H9 (cell line): ENCODE data around the gene CHRM4. TPM values are rescaled to one million over a fixed set of nuclear protein-coding genes. Genes with fewer than 3 reads are reported as not detected.

Experiments used
- DNase-seq: peaks from one replicate; pipeline ENCODE4 v3.0.0-alpha.2; 2017
- H2AFZ ChIP-seq: one replicate; pipeline ENCODE4 v1.6.1; 2013; ENCODE audit warnings: mild to moderate bottlenecking, low read length, control low read depth, moderate library complexity
- H2AK5ac ChIP-seq: 2 replicates; pipeline ENCODE4 v1.6.1; 2013; ENCODE audit warnings: low read length, control low read depth, mixed read lengths; ENCODE audit not compliant: insufficient read length
- H2BK120ac ChIP-seq: one replicate; pipeline ENCODE4 v1.6.1; 2013; ENCODE audit warnings: low read depth, mild to moderate bottlenecking, low read length, control low read depth, inconsistent platforms; ENCODE audit not compliant: poor library complexity, severe bottlenecking
- H2BK12ac ChIP-seq: 2 replicates; pipeline ENCODE4 v1.6.1; 2013; ENCODE audit warnings: low read length, control low read depth, mixed read lengths, low read depth; ENCODE audit not compliant: insufficient read length
- H2BK15ac ChIP-seq: 2 replicates; pipeline ENCODE4 v1.6.1; 2013; ENCODE audit warnings: low read depth, low read length, control low read depth
- H2BK20ac ChIP-seq: one replicate; pipeline ENCODE4 v1.6.1; 2013; ENCODE audit warnings: low read depth, mild to moderate bottlenecking, low read length, control low read depth, inconsistent platforms; ENCODE audit not compliant: poor library complexity, severe bottlenecking
- H2BK5ac ChIP-seq: 2 replicates; pipeline ENCODE4 v1.6.1; 2013; ENCODE audit warnings: low read length, control low read depth, mixed read lengths; ENCODE audit not compliant: insufficient read length
- H3K14ac ChIP-seq: 2 replicates; pipeline ENCODE4 v1.6.1; 2013; ENCODE audit warnings: low read length, control low read depth; ENCODE audit not compliant: insufficient read depth
- H3K18ac ChIP-seq: 2 replicates; pipeline ENCODE4 v1.6.1; 2013; ENCODE audit warnings: low read depth, mild to moderate bottlenecking, mixed read lengths, low read length, control low read depth; ENCODE audit not compliant: insufficient read length
- H3K23ac ChIP-seq: 2 replicates; pipeline ENCODE4 v1.6.1; 2013; ENCODE audit warnings: low read length, control low read depth, mixed read lengths, low read depth; ENCODE audit not compliant: insufficient read length
- H3K23me2 ChIP-seq: 2 replicates; pipeline ENCODE4 v1.6.1; 2013; ENCODE audit warnings: low read depth, mild to moderate bottlenecking, mixed read lengths, low read length, control low read depth; ENCODE audit not compliant: insufficient read length, poor library complexity, severe bottlenecking
- H3K27ac ChIP-seq: 2 replicates; pipeline ENCODE4 v1.5.1; 2013; ENCODE audit warnings: low read length, control low read depth, mixed read lengths, low read depth; ENCODE audit not compliant: insufficient read length
- H3K27me3 ChIP-seq: 2 replicates; pipeline ENCODE4 v1.6.1; 2013; ENCODE audit warnings: low read length, control low read depth, inconsistent platforms; ENCODE audit not compliant: insufficient read depth
- H3K4ac ChIP-seq: 2 replicates; pipeline ENCODE4 v1.6.1; 2013; ENCODE audit warnings: low read depth, mild to moderate bottlenecking, control low read depth, inconsistent platforms, low read length, moderate library complexity
- H3K4me1 ChIP-seq: 2 replicates; pipeline ENCODE4 v1.6.1; 2013; ENCODE audit warnings: low read length, control low read depth, inconsistent platforms; ENCODE audit not compliant: insufficient read depth
- H3K4me2 ChIP-seq: 2 replicates; pipeline ENCODE4 v1.6.1; 2013; ENCODE audit warnings: low read length, control low read depth, mixed read lengths; ENCODE audit not compliant: insufficient read length, insufficient read depth
- H3K56ac ChIP-seq: 2 replicates; pipeline ENCODE4 v1.6.1; 2013; ENCODE audit warnings: low read depth, mild to moderate bottlenecking, mixed read lengths, low read length, control low read depth; ENCODE audit not compliant: insufficient read length
- H3K79me1 ChIP-seq: 2 replicates; pipeline ENCODE4 v1.6.1; 2013; ENCODE audit warnings: low read depth, mild to moderate bottlenecking, moderate library complexity, low read length, control low read depth, inconsistent platforms; ENCODE audit not compliant: insufficient read depth, poor library complexity, severe bottlenecking
- H3K79me2 ChIP-seq: 2 replicates; pipeline ENCODE4 v1.6.1; 2013; ENCODE audit warnings: low read length, control low read depth, inconsistent platforms; ENCODE audit not compliant: insufficient read depth
- H3K9ac ChIP-seq: 2 replicates; pipeline ENCODE4 v1.6.1; 2013; ENCODE audit warnings: low read length, control low read depth, mixed read lengths; ENCODE audit not compliant: insufficient read length; ENCODE audit errors: extremely low read depth
- H3K9me3 ChIP-seq: one replicate; pipeline ENCODE4 v1.6.1; 2013; ENCODE audit warnings: low read depth, low read length, inconsistent platforms; ENCODE audit not compliant: control insufficient read depth
- H3T11ph ChIP-seq: one replicate; pipeline ENCODE4 v1.6.1; 2013; ENCODE audit warnings: mild to moderate bottlenecking, low read length, control low read depth, inconsistent platforms
- H4K20me1 ChIP-seq: one replicate; pipeline ENCODE4 v1.6.1; 2013; ENCODE audit not compliant: control insufficient read depth, insufficient read length, insufficient read depth
- H4K5ac ChIP-seq: 2 replicates; pipeline ENCODE4 v1.6.1; 2013; ENCODE audit warnings: low read depth, mild to moderate bottlenecking, mixed read lengths, low read length, control low read depth; ENCODE audit not compliant: insufficient read length
- H4K8ac ChIP-seq: replicated peaks from 2 replicates; pipeline ENCODE4 v1.6.1; 2013; ENCODE audit warnings: low read length, control low read depth, mixed read lengths, low read depth; ENCODE audit not compliant: insufficient read length
- H4K91ac ChIP-seq: 2 replicates; pipeline ENCODE4 v1.6.1; 2013; ENCODE audit warnings: low read depth, mild to moderate bottlenecking, moderate library complexity, mixed read lengths, low read length, control low read depth; ENCODE audit not compliant: insufficient read length
- H3K27ac Mint-ChIP-seq, 3 experiments: 2 replicates in 2 of 3; 3 replicates in 1 of 3; pipeline ENCODE4 v1.8.0; 2020 to 2021; ENCODE audit warnings: mixed read lengths in 3 of 3, mild to moderate bottlenecking in 1 of 3, moderate library complexity in 1 of 3
- H3K27me3 Mint-ChIP-seq: 2 replicates; pipeline ENCODE4 v1.8.0; 2021; ENCODE audit warnings: low read depth, mild to moderate bottlenecking, moderate library complexity, mixed read lengths
- H3K36me3 Mint-ChIP-seq, 3 experiments: 2 replicates in 2 of 3; 3 replicates in 1 of 3; pipeline ENCODE4 v1.8.0; 2020 to 2021; ENCODE audit warnings: low read depth in 3 of 3, mixed read lengths in 3 of 3; ENCODE audit not compliant: insufficient read depth in 1 of 3
- H3K4me1 Mint-ChIP-seq, 2 experiments: 2 replicates each; pipeline ENCODE4 v1.8.0; 2020; ENCODE audit warnings: mixed read lengths in 2 of 2
- H3K4me3 Mint-ChIP-seq, 2 experiments: 2 replicates in 1 of 2; 3 replicates in 1 of 2; pipeline ENCODE4 v1.8.0; 2020 to 2021; ENCODE audit warnings: mild to moderate bottlenecking in 2 of 2, mixed read lengths in 2 of 2, moderate library complexity in 1 of 2
- H3K9me3 Mint-ChIP-seq, 2 experiments: 2 replicates in 1 of 2; 3 replicates in 1 of 2; pipeline ENCODE4 v1.8.0; 2020; ENCODE audit warnings: mild to moderate bottlenecking in 2 of 2, mixed read lengths in 2 of 2, moderate library complexity in 1 of 2
- WGBS: extraction: QIAGEN DNeasy Blood & Tissue Kit; methylation state at CpG from one replicate; pipeline ENCODE4 v1.1.7; 2013; ENCODE audit warnings: missing lambda C conversion rate, low lambda C conversion rate, mixed read lengths; ENCODE audit not compliant: insufficient read length; ENCODE audit errors: extremely low coverage; 5-methylcytosine and 5-hydroxymethylcytosine counted together
- total RNA-seq: library from RNA; stranded (reverse); gene quantifications from 2 replicates; pipeline ENCODE4 v1.2.1, GENCODE V29; 2021
- TF ChIP-seq, protein P1 (sequence below): fragments of 200-600 bp; sonication (generic); conservative IDR thresholded peaks from 3 replicates; pipeline ENCODE4 v1.8.0; 2021; ENCODE audit warnings: antibody characterized with exemption, mild to moderate bottlenecking

The CHRM4 gene
- total RNA-seq, 1 experiment from 2014 or later: 1.0 TPM

DNA sequence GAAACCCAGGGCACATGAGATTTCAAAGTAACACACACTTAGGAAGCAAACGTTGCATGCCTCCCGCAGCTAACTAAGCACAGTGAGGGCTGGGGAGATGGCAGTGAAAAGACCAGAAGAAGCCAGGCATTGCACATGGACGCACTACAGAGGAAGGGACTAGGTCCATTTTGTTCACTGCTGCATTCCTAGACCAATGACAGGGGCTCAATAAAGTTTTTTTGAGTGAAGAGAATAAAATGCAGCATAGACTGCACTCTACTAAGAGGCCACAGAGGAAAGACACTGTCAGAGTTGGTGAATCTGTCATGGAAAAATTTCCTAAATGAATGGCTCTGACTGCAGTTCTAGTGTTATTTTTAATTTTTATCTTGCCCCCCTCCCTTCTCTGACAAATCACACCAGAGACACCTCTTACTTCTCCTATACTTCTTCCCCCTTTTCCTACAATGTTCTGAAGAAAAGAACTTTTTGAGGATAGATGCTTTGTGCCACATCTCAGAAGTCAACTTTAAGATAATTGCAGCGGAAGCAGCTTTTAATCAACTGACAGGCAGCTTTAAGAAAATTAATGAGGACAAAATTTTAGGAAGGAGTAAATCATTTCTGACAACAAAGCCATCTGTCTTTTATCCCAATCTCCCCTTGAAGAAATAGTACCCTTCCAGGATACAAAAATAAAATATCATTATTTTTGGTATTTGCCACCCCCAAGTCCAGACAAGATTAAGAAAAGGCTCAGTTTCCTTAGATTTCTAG lies 34.8 kb upstream of the CHRM4 start:
- H2BK20ac ChIP-seq: no peak overlapping the region
- H3K27ac ChIP-seq: no peak overlapping the region
- H2BK120ac ChIP-seq: no peak overlapping the region
- H3K14ac ChIP-seq: no peak overlapping the region
- Mint-ChIP-seq H3K27ac (peak overlapping the region in 2 of 3 experiments; percentile 56 to 82; a peak in 3 of 7 replicates), H3K36me3 (peaks cover 6 to 36% (median 13%) of the 10 kb centered on the region in 3 experiments; a peak in 6 of 7 replicates), H3K4me1 (peaks cover 20 to 32% of the 10 kb centered on the region in 2 experiments), H3K27me3 (no peaks in the 10 kb centered on the region; the same call in 1 of the 2 replicates), H3K4me3 (no peak overlapping the region), H3K9me3 (no peaks in the 10 kb centered on the region)
- H3K4me1 ChIP-seq: no peaks in the 10 kb centered on the region
- no peak overlapping the region for H2BK12ac ChIP-seq
- no peak overlapping the region for H2BK15ac ChIP-seq
- no peak overlapping the region for H3T11ph ChIP-seq
- H4K8ac ChIP-seq: no peak overlapping the region
- WGBS: no CpG with 5 or more reads among the region's 4 CpGs
- H3K23me2 ChIP-seq: no peaks in the 10 kb centered on the region
- H4K20me1 ChIP-seq: no peaks in the 10 kb centered on the region
- H4K91ac ChIP-seq: no peak overlapping the region
- H2AK5ac ChIP-seq: no peak overlapping the region
- H3K79me1 ChIP-seq: no peaks in the 10 kb centered on the region
- H3K4ac ChIP-seq: no peak overlapping the region
- H3K4me2 ChIP-seq: no peak overlapping the region
- H3K56ac ChIP-seq: no peak overlapping the region
- H3K9me3 ChIP-seq: no peaks in the 10 kb centered on the region
- TF ChIP-seq, protein P1, sequence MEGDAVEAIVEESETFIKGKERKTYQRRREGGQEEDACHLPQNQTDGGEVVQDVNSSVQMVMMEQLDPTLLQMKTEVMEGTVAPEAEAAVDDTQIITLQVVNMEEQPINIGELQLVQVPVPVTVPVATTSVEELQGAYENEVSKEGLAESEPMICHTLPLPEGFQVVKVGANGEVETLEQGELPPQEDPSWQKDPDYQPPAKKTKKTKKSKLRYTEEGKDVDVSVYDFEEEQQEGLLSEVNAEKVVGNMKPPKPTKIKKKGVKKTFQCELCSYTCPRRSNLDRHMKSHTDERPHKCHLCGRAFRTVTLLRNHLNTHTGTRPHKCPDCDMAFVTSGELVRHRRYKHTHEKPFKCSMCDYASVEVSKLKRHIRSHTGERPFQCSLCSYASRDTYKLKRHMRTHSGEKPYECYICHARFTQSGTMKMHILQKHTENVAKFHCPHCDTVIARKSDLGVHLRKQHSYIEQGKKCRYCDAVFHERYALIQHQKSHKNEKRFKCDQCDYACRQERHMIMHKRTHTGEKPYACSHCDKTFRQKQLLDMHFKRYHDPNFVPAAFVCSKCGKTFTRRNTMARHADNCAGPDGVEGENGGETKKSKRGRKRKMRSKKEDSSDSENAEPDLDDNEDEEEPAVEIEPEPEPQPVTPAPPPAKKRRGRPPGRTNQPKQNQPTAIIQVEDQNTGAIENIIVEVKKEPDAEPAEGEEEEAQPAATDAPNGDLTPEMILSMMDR: no peak
- H2AFZ ChIP-seq: no peak overlapping the region
- H3K79me2 ChIP-seq: no peaks in the 10 kb centered on the region
- no peak overlapping the region for H3K23ac ChIP-seq
- H3K18ac ChIP-seq: no peak overlapping the region
- no peak overlapping the region for H4K5ac ChIP-seq
- no peaks in the 10 kb centered on the region for H3K27me3 ChIP-seq
- no peak for DNase-seq
- no peak overlapping the region for H2BK5ac ChIP-seq
- no peak overlapping the region for H3K9ac ChIP-seq
